Urinary bladder (tissue), 4 donors: ENCODE measurements around the gene ADPRH. TPM values are rescaled to one million over a fixed set of nuclear protein-coding genes. Genes with fewer than 3 reads are reported as not detected.

Experiments
- DNase-seq: peaks from one replicate; pipeline ENCODE4 v3.0.0-alpha.2; 2015; ENCODE audit errors: extremely low spot score
- H3K27ac ChIP-seq: one replicate; pipeline ENCODE4 v1.5.1; 2013; ENCODE audit warnings: low read depth, mild to moderate bottlenecking, moderate library complexity
- H3K36me3 ChIP-seq: one replicate; pipeline ENCODE4 v1.6.1; 2013; ENCODE audit warnings: mild to moderate bottlenecking, moderate library complexity; ENCODE audit not compliant: insufficient read depth
- H3K4me1 ChIP-seq: one replicate; pipeline ENCODE4 v1.6.1; 2013; ENCODE audit warnings: mild to moderate bottlenecking, moderate library complexity; ENCODE audit not compliant: insufficient read depth
- H3K4me3 ChIP-seq: one replicate; pipeline ENCODE4 v1.5.1; 2013; ENCODE audit warnings: low read depth, low read length
- WGBS: extraction: QIAGEN DNeasy Blood & Tissue Kit; methylation state at CpG from one replicate; pipeline ENCODE4 v1.1.7; 2013; 5-methylcytosine and 5-hydroxymethylcytosine counted together
- polyA plus RNA-seq: library from polyadenylated mRNA; stranded (reverse); fragments of 200-250 nt; gene quantifications from one replicate; pipeline ENCODE4 v1.2.3, GENCODE V29; 2013
- total RNA-seq: library from RNA; depleted of rRNA; stranded (reverse); fragments of >200 nt; gene quantifications from one replicate; pipeline ENCODE4 v1.2.3, GENCODE V29; 2014
- donor health status: healthy with polysubstance abuse.
- donor health status: healthy.

ADPRH gene
- total and polyA plus RNA-seq, 2 donors = 3.0 to 13.0 TPM

DNA sequence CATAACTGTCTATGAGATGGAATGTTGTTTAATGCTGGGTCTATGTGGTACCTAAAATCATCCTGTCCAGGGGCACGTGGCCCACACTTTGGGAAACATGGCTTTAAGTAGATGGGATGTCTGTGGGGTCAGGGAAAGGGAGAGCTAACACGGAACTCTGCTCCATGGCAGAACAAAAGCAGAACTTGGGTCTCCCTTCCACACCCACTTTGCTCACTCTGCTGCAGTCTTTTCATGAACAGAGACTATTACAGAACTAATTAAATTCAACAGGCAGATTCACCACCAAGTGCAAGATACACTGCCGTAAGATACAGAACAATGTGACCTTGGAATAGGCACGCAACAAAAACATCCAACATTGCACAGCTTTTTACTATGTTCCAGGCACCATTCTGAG, 52.9 kb downstream of the ADPRH start:
- H3K4me1 ChIP-seq = no peaks in the 10 kb centered on the region

DNA sequence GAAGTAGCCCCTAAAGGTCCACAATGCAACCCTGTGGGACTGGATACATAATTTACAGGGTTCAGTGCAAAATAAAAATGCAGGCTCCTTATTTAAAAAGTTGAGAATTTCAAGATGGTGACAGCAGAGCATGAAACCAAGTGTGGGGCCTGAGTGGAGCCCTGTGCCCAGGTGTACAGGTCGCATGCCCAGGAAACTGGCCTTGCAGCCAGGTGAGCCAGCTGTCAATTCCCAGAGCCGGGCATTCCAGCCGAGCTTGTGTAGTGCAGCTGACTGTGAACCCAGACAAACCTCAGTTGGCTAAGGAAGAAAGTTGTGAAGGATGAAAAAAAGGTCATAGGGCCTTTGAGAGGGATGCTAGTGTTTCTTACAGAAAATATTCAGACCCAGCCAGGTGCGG, 53.5 kb downstream of the ADPRH start:
- DNase-seq = no peak
- H3K36me3 ChIP-seq = no peaks in the 10 kb centered on the region
- no peaks in the 10 kb centered on the region for H3K4me1 ChIP-seq
- 80% methylated on average over 4 of the region's 4 CpGs for WGBS
- H3K27ac ChIP-seq = no peak overlapping the region
- H3K4me3 ChIP-seq = no peak overlapping the region

More for the DNA sequence above, 52.9 kb downstream of the ADPRH start:
- no peak for DNase-seq
- Histone ChIP-seq H3K36me3 (no peaks in the 10 kb centered on the region), H3K4me3 (no peak overlapping the region), H3K27ac (no peak overlapping the region)
- WGBS = 67% methylated on average over 4 of the region's 4 CpGs

DNA sequence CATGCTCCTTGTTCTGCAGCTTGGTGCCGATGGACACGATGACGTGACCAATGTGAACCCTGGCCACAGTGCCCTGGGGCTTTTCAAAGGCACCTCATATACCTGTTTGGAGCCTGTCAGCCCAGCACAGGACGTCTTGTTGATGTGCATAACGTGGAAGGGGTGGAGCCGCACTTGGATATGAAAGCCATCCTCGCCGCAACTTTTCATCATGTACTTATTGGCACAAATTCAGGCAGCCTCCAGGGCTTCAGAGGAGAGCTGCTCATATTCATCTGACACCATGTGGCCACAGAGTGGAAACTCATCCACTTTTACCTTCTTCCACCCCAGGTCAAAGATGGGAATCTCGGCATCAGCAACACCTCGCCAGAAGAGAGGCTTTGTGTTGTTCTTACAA, 56.4 kb downstream of the ADPRH start:
- Histone ChIP-seq H3K4me3 (no peak overlapping the region), H3K27ac (no peak overlapping the region), H3K36me3 (no peaks in the 10 kb centered on the region), H3K4me1 (no peaks in the 10 kb centered on the region)
- DNase-seq = no peak
- 87% methylated on average over 10 of the region's 10 CpGs for WGBS

DNA sequence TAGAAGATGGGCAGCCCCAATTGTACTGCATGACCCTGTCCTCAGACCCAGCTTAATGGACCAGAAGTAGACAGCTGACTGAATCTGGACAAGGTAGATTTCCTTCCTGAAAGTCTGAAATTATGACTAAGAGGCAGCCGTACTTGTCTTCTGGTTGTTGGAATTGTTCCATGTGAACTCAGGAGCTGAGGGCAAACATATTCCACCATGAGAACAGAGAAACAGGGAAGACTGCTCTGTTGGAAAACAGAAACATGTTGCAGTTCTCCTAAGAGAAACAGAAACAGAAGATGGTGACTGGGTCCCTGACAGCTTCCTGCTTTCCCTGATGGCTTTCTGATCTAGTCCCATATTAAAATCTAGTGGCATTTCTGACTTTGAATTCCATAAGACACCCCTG, 57.0 kb downstream of the ADPRH start:
- no peak overlapping the region for H3K27ac ChIP-seq

DNA sequence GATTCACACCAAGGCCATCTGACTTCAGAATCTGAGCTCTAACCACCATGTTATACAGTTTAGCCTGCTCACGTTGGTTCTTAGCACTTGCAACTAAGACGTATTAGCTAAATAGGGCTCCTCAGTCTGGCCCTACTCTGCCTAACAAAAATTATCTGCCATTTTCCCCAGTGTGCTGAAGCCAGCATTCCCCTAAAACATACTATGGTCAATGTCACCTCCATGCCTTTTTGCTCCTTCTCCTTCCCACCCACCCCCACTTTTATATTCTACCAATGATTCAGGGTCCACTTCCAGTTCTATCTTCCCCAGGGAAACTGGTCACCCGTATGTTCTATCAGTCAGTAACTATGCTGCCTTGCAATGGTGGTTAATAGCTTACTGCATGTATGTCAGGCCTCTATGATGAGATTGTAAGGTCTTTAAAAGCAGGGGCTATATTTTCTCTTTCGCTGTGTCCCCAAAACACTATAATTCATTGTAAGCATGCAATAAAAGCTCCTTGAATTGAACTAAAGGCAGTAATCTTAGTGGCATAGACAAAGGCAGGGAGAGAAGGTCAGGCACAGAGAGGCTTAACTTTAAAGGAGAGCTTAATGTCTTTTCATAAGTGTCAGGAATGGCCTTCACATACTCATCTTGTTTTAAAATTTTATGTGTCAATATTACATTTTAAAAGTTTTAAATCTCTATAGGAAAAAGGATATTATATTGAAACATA, 57.8 kb downstream of the ADPRH start:
- no peak overlapping the region for H3K4me3 ChIP-seq
- H3K27ac ChIP-seq = no peak overlapping the region
- H3K4me1 ChIP-seq = no peaks in the 10 kb centered on the region
- no peaks in the 10 kb centered on the region for H3K36me3 ChIP-seq
- DNase-seq = no peak
- WGBS = 85% methylated on average over 4 of the region's 4 CpGs

More for the DNA sequence above, 57.0 kb downstream of the ADPRH start:
- no peaks in the 10 kb centered on the region for H3K36me3 ChIP-seq
- WGBS = 44% methylated on average over 1 of the region's 1 CpG
- H3K4me3 ChIP-seq = no peak overlapping the region
- no peaks in the 10 kb centered on the region for H3K4me1 ChIP-seq
- no peak for DNase-seq

DNA sequence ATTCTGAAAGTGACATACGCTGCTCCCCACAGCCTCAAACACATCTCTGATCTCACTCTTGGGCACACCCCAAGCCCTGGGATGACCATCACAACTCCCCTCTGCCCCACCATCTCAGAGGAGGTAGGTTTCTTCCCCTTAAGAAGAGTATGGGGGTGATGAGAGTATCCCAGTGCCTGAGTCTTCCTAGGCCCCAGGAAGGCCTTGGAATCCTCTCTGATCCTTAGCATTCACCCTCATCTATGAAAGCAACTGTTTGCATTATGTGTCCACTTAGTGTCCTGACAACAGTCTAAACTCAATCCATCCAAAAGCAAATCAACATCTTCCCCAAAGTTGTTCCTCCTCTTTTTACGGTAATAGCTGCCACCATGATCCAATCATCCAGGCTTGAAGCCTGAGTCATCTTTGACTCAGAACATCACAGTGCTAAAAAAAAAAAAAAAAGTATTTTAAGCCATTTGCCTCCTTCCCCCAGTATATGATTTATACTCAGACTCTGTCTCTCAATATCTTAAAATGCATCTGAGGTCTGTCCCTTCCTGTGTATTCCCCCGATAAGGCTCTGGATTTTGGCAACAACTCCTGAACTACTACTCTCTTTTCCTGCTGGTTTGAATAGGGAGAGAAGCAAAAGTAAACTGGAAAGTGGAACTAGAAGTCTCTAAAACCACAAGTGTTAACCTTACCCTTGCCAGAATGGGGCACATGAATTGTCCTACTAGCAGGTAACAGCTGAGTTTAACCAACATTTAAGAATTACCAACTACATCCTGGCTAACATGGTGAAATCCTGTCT, 58.6 kb downstream of the ADPRH start:
- H3K4me3 ChIP-seq = no peak overlapping the region
- no peak for DNase-seq
- 46% methylated on average over 3 of the region's 3 CpGs for WGBS
- peak overlapping the region; percentile 68 for H3K27ac ChIP-seq
- no peaks in the 10 kb centered on the region for H3K4me1 ChIP-seq
- no peaks in the 10 kb centered on the region for H3K36me3 ChIP-seq

Other genes with a start within 250 kb of the ADPRH start
- 85.2 TPM for gene TMEM39A, start 115.9 kb upstream of the ADPRH start, total RNA-seq
- gene TMEM39A, start 115.9 kb upstream of the ADPRH start, polyA plus RNA-seq = 14.7 TPM
- gene POGLUT1, start 110.5 kb upstream of the ADPRH start, total RNA-seq = 21.5 TPM
- gene POGLUT1, start 110.5 kb upstream of the ADPRH start, polyA plus RNA-seq = 9.5 TPM
- 49.1 TPM for gene TIMMDC1, start 80.9 kb upstream of the ADPRH start, total RNA-seq
- gene TIMMDC1, start 80.9 kb upstream of the ADPRH start, polyA plus RNA-seq = 98.1 TPM
- gene CD80, start 19.9 kb upstream of the ADPRH start, total RNA-seq = 0.26 TPM
- gene CD80, start 19.9 kb upstream of the ADPRH start, polyA plus RNA-seq = 0.08 TPM
- 0.42 TPM for gene PLA1A, start 18.4 kb downstream of the ADPRH start, total RNA-seq
- 1.2 TPM for gene PLA1A, start 18.4 kb downstream of the ADPRH start, polyA plus RNA-seq
- gene POPDC2, start 81.1 kb downstream of the ADPRH start, total RNA-seq = 11.5 TPM
- 65.7 TPM for gene POPDC2, start 81.1 kb downstream of the ADPRH start, polyA plus RNA-seq
- 20.6 TPM for gene COX17, start 97.9 kb downstream of the ADPRH start, total RNA-seq
- gene COX17, start 97.9 kb downstream of the ADPRH start, polyA plus RNA-seq = 86.6 TPM
- gene CFAP91, start 123.5 kb downstream of the ADPRH start, total RNA-seq = 2.6 TPM
- gene CFAP91, start 123.5 kb downstream of the ADPRH start, polyA plus RNA-seq = 1.4 TPM
- gene NR1I2, start 202.6 kb downstream of the ADPRH start, total RNA-seq = 0.11 TPM
- 0.11 TPM for gene NR1I2, start 202.6 kb downstream of the ADPRH start, polyA plus RNA-seq